HG03060 (cell line): ENCODE data around the gene HTRA2.
"Not testable (repeated sequence)": the region's sequence is repeated elsewhere in the genome, so short reads cannot be mapped to it uniquely, and the experiment has no call there.

Experiments used
- ATAC-seq: cut with Tn5 transposase; IDR thresholded peaks from one replicate; pipeline ENCODE4 v1.9.1; 2021; ENCODE audit warnings: low read depth, moderate number of reproducible peaks; ENCODE audit not compliant: unreplicated experiment

Gene HTRA2

GRCh38 chr2:74556831-74557370 is 27.2 kb downstream of the HTRA2 start:
- ATAC-seq = no peak

GRCh38 chr2:74558284-74559230 is 28.8 kb downstream of the HTRA2 start:
- no peak for ATAC-seq

GRCh38 chr2:74559912-74560311 is 30.2 kb downstream of the HTRA2 start:
- no peak for ATAC-seq

DNA sequence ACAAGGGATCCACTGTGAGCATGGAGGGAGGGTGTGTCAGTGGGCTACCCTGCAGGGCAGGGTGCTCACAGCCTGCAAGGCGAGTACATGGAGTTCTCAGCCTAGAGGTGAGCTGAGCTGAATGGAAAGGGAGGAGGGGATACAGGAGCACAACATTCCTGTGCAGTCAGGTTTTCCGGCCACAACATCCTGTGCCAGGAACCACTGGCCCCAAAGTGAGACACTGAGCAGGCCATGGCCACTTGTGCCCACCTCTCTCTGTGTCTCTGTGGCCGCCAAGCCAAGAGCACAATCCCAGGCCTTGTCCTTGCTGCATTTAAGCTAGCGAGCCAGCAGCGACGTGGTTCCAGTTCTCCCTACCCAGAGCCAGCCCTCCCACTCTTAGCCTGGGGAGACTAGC is 30.9 kb downstream of the HTRA2 start:
- ATAC-seq = no peak

GRCh38 chr2:74561022-74561421 is 31.3 kb downstream of the HTRA2 start:
- ATAC-seq = not testable (repeated sequence)

DNA sequence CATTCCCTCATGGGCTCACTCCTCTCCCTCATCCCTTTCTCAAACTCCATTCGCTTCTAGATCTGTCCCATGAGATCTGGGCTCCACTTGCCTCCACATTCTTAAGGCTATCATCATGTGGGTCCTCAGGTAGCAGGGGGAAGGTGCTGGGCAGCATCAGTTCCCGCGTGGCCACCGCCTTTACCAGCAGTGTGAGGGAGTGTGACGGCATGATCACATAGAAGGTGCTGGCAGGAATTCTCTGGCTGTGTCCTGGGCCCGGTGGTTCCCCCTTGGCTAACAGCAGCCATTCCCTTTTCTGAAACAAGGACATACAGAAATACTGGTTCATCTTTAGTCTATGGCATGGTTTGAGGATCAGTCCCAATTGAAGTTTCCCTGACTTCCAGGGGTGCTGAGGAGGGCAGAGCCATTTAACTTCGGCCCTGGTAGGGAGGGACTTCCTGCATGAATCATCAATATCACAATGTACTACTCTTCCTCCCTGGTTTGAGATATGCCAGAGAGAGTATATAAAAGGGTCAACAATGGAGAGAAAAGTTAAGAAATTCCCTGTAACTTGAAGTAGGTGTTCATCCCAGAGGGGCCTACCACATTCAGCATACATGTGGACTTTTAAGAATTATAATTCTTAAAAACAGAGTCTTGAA is 32.5 kb downstream of the HTRA2 start:
- no peak for ATAC-seq

GRCh38 chr2:74564222-74564621 is 34.5 kb downstream of the HTRA2 start:
- no peak for ATAC-seq

DNA sequence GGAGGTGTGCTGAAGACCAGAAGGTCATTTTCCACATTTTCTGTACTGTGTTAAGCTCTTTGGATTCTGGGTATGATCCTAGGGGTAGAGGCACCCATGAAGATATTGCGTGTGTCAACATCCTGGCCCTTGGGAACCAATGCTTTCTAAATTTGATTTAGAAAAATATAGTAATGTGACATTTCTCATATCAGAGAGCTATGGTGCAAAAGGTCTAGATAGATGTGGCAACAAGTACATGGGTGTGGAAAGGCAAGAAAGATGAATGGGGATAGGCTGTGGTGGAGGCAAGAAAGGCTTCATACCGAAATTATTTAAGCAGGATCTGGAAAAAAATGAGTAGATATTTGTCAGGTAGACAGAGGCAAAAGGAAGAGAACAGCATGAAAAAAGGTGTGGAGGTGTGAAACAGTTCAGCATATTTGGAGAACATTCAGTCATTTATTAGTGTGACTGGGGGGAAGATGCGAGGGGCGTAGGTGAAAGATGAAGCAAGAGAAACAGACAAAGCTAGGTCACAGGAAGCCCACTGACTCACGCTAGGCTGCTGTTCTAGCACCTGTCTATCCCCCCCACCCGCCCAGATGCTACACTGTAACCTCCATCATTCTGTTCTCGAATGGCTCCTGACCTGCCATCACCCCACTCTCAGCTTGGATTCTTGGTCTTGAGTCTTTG is 36.5 kb downstream of the HTRA2 start:
- ATAC-seq = no peak

DNA sequence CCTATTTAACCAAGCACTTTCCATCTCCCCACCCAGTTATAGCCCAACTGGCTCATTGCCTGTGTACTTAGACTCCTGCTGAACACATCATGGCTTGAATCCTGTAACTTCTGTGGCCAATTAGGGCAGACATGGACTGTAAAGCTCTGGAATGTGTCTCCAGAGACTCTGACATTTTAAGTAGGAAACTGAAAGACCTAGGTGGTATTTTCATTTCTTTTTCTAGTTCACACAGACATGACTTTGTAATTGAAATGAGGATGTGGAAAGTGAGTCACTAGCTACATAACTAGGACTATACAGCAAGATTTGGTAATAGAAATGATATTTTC is 37.0 kb downstream of the HTRA2 start:
- no peak for ATAC-seq

GRCh38 chr2:74567881-74568280 is 38.1 kb downstream of the HTRA2 start:
- ATAC-seq = no peak

GRCh38 chr2:74569686-74570085 is 40.0 kb downstream of the HTRA2 start:
- ATAC-seq = no peak

GRCh38 chr2:74571058-74571457 is 41.3 kb downstream of the HTRA2 start:
- ATAC-seq = peak; percentile 53

DNA sequence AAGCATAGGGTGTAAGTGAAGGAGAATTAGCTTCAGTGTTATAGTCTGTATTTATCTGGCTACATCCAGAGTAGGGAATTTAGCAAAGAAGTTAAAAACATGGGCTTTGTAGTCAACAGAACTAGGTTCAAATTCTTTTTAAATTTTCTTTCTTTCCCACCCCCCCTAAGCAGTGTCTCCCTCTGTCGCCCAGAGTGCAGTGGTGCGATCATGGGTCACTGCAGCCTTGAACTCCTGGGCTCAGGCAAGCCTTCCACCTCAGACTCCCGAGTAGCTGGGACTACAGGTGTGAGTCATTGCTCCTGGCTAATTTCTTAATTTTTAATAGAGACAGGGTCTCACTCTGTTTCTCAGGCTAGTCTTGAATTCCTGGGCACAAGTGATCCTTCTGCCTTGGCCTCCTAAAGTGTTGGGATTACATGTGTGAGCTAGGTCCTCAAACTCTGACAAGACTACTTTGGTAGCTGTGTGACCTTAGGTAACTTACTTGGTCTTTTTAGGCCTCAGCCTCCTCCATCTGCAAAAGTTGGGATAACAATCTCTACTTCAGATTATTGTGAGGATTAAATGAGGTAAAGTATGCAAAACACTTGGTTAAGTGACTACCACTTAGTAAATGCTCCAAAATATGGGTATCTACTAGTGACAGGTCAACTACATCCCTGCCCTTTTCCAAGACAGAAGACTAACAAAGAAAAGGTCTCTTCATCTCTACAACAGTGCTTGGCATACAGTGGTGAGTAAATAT is 42.6 kb downstream of the HTRA2 start:
- ATAC-seq = no peak

GRCh38 chr2:74573747-74574562 is 44.2 kb downstream of the HTRA2 start:
- no peak for ATAC-seq

DNA sequence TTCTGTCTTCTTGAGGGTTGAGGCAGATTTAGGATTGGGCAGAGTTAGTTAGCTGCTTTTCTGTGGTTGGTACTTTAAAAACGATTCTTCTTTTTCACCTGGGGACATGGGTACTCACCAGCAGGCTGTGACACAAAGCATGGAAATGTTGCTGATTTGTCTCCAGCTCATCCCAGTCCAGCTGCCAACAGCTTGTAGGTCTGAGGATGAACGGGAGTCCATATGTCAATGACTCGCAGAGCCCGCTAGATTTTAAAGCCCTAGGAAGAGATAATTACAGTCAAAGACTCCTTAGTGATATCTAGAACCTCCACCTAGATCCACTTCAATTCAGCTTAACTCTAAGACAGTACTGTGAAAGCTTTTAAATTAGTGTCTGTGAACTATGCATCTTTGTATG is 45.6 kb downstream of the HTRA2 start:
- no peak for ATAC-seq

DNA sequence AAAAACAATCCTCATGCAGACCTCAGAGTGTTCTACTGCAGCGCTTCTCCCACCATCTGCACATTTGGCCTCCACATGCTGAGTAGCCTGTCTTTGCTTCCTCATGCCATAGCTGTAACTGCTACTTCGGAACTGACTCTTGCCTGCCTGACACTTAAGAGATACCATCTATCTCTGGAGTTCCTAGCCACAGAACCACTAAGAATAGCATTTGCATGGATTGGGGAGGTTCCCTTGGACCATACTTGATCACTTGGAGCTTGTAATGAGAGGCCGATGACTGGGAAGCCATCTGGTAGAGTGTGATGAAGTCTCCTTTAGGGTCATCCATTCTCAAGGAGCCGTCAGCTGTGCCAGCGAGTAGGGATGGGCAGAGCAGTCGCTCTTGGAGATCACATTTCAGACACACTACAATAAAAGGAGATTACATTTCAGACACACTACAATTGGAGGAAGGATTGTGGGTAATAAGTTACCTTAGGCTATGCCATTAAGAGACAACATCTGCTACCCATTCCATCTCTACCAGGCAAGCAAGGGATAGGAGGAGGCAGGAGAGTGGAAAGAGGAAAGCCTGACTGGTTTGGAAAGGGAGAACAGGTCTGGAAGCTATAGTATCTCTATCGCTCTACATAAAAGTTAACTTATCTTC is 46.6 kb downstream of the HTRA2 start:
- ATAC-seq = no peak

DNA sequence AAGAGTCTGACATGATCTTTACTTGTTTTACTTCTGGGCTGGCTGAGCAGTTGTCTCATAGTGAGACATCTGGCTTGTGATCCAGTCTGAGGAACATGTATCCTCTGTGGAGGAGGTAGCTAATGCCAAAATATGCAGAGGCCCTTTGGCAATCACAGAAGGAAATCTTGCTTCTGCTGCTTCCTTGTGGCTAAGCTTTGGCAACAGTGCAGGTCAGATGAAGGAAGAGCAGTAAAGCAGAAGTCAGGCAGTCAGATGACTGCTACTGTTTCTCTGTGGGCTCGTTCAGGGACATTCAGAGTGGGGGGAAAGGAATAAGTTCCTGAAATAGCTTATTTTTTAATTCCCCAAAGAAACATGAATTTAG is 47.1 kb downstream of the HTRA2 start:
- ATAC-seq = no peak

GRCh38 chr2:74577448-74577847 is 47.7 kb downstream of the HTRA2 start:
- no peak for ATAC-seq

DNA sequence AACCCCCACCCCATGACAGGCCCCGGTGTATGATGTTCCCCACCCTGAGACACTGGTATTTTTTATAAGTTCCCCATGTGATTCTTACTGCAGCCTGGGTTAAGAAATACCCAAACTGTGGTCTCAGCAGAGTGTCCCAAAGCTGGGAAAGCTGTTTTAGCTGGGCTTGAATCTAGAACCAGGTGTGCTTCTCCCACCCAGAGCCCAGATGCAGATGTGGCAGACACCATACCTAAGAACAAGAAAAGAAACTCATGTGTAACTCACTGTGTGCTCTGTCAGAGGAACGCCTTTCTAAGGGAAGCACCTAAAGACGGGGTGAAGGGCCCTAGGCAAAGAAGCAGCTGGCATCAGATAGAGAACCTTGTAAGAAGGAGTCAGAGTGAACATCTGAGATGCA is 48.7 kb downstream of the HTRA2 start:
- no peak for ATAC-seq
